Fibroblast of lung (primary cell): ENCODE results near the gene KIAA0930. TPM values are rescaled to one million over a fixed set of nuclear protein-coding genes. Genes with fewer than 3 reads are reported as not detected.

Experiments
- DNase-seq, 2 donors: peaks; one replicate each; pipeline versions ENCODE4 v3.0.0 to v3.0.0-alpha.2; 2010; ENCODE audit warnings: low read depth in 2 of 2
- H2AFZ ChIP-seq: 2 replicates; pipeline ENCODE4 v1.5.1; 2012; ENCODE audit warnings: low read length, control low read depth, inconsistent platforms
- H3K27ac ChIP-seq: 2 replicates; pipeline ENCODE4 v1.5.1; 2011; ENCODE audit warnings: low read length, control low read depth; ENCODE audit not compliant: insufficient read depth
- H3K27me3 ChIP-seq: 2 replicates; pipeline ENCODE4 v1.5.1; 2011; ENCODE audit warnings: mild to moderate bottlenecking, low read length; ENCODE audit not compliant: control insufficient read depth, insufficient read depth
- H3K36me3 ChIP-seq: 2 replicates; pipeline ENCODE4 v1.5.1; 2011; ENCODE audit warnings: low read length; ENCODE audit not compliant: control insufficient read depth, insufficient read depth
- H3K4me1 ChIP-seq: 2 replicates; pipeline ENCODE4 v1.5.1; 2011; ENCODE audit warnings: low read length; ENCODE audit not compliant: control insufficient read depth, insufficient read depth; ENCODE audit errors: extremely low read depth
- H3K4me2 ChIP-seq: 2 replicates; pipeline ENCODE4 v1.5.1; 2011; ENCODE audit warnings: low read length, control low read depth; ENCODE audit not compliant: insufficient read depth; ENCODE audit errors: extremely low read depth
- H3K4me3 ChIP-seq, 4 experiments: fragments of 200-600 bp in 1 of 4; sonication (generic) in 1 of 4; replicated peaks in 1 of 4; 2 replicates each; pipeline ENCODE4 v1.5.1; 2011 to 2016; ENCODE audit warnings: low read length in 4 of 4, low read depth in 3 of 4, mild to moderate bottlenecking in 3 of 4, control low read depth in 2 of 4, inconsistent platforms in 1 of 4, mixed read lengths in 1 of 4; ENCODE audit not compliant: insufficient read depth in 1 of 4; ENCODE audit errors: control extremely low read depth in 1 of 4
- H3K79me2 ChIP-seq: 2 replicates; pipeline ENCODE4 v1.5.1; 2012; ENCODE audit warnings: mild to moderate bottlenecking, low read length, inconsistent platforms; ENCODE audit not compliant: control insufficient read depth, insufficient read depth
- H3K9ac ChIP-seq: 2 replicates; pipeline ENCODE4 v1.5.1; 2011; ENCODE audit warnings: mild to moderate bottlenecking, low read length, control low read depth; ENCODE audit not compliant: insufficient read depth
- H3K9me3 ChIP-seq: 2 replicates; pipeline ENCODE4 v1.5.1; 2012; ENCODE audit warnings: low read depth, low read length; ENCODE audit not compliant: control insufficient read depth, insufficient read depth
- H4K20me1 ChIP-seq: 2 replicates; pipeline ENCODE4 v1.5.1; 2011; ENCODE audit warnings: low read length; ENCODE audit not compliant: control insufficient read depth, insufficient read depth; ENCODE audit errors: extremely low read depth
- EZH2 ChIP-seq: IDR thresholded peaks from 2 replicates; pipeline ENCODE4 v1.5.1; 2012; ENCODE audit warnings: low read length, control low read depth, mild to moderate bottlenecking; ENCODE audit errors: missing control alignments
- polyA plus RNA-seq, 2 donors: library from polyadenylated mRNA; depleted of rRNA in 1 of 2; stranded (reverse) in 1 of 2; unstranded in 1 of 2; fragments of >200 nt; gene quantifications; 2 replicates each; pipeline ENCODE4 v1.2.1, GENCODE V29; 2011 to 2012; ENCODE audit warnings: missing spikeins in 1 of 2
- total RNA-seq: library from RNA; depleted of rRNA; stranded (reverse); fragments of >200 nt; gene quantifications from 2 replicates; pipeline ENCODE4 v1.2.1, GENCODE V29; 2014
- TF ChIP-seq, protein P1 (sequence below), 2 donors: IDR thresholded peaks in 1 of 2; conservative IDR thresholded peaks in 1 of 2; 1 replicate in 1 of 2; 2 replicates in 1 of 2; pipeline ENCODE4 v1.5.1; 2011 to 2012; ENCODE audit warnings: low read length in 2 of 2, control low read depth in 1 of 2, inconsistent platforms in 1 of 2, low read depth in 1 of 2, mild to moderate bottlenecking in 1 of 2

KIAA0930 gene
- total and polyA plus RNA-seq, 2 donors (not counting 1 experiment from before 2014, with no cell fraction given), result 28.2 to 30.9 TPM

DNA sequence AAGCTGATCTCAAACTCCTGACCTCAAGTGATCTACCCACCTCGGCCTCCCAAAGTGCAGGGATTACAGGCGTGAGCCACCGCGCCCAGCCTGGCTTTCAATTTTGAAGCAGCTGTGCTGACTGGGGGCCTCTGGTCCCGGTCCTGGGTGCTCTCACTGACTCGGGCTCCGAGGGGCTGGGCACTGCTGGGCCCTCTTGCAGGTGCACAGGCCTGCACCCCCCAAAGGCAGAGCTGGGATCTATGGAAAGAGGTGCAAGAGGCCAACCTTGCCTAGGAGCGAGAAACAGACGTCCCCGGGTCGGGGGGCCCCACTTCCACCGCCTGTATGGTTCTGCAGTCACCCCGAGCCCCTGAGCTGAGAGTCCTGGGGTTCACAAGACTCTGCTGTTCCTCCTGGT is 33.2 kb downstream of the KIAA0930 start:
- TF ChIP-seq, protein P1, sequence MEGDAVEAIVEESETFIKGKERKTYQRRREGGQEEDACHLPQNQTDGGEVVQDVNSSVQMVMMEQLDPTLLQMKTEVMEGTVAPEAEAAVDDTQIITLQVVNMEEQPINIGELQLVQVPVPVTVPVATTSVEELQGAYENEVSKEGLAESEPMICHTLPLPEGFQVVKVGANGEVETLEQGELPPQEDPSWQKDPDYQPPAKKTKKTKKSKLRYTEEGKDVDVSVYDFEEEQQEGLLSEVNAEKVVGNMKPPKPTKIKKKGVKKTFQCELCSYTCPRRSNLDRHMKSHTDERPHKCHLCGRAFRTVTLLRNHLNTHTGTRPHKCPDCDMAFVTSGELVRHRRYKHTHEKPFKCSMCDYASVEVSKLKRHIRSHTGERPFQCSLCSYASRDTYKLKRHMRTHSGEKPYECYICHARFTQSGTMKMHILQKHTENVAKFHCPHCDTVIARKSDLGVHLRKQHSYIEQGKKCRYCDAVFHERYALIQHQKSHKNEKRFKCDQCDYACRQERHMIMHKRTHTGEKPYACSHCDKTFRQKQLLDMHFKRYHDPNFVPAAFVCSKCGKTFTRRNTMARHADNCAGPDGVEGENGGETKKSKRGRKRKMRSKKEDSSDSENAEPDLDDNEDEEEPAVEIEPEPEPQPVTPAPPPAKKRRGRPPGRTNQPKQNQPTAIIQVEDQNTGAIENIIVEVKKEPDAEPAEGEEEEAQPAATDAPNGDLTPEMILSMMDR (conservative IDR thresholded peaks at IDR 0.05 in 1 of 2, IDR thresholded peaks at IDR 0.05 in 1 of 2; ENCODE audit: low read depth in 1 of 2, low read length in 2 of 2), result no peak
- TF ChIP-seq EZH2, result no peak
- no peak for DNase-seq
- no peaks in the 10 kb centered on the region for H3K79me2 ChIP-seq
- H3K27me3 ChIP-seq, result no peaks in the 10 kb centered on the region
- no peak overlapping the region for H2AFZ ChIP-seq
- H3K4me2 ChIP-seq, result no peak overlapping the region
- H4K20me1 ChIP-seq, result no peaks in the 10 kb centered on the region
- H3K9me3 ChIP-seq, result no peaks in the 10 kb centered on the region
- no peak overlapping the region for H3K4me3 ChIP-seq
- H3K36me3 ChIP-seq, result peaks cover 6% of the 10 kb centered on the region
- H3K27ac ChIP-seq, result no peak overlapping the region
- peaks cover 15% of the 10 kb centered on the region for H3K4me1 ChIP-seq
- no peak overlapping the region for H3K9ac ChIP-seq

DNA sequence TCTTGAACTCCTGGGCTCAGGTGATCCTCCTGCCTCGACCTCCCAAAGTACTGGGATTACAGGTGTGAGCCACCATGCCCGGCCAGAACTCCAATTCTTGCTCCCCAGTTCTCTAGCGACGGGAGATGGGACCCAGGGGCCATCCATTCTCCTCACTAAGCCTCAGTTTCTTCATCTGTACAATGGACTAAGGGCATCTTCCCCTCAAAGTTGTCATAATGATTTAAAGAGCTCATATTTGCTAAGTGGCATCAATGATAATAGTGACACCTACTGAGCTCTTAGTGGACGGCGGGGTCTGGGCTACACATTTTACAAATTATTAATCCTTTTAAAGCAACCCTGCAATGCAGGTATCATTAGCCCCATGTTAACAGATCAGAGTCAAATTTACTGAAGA is 34.5 kb downstream of the KIAA0930 start:
- H3K27me3 ChIP-seq, result no peaks in the 10 kb centered on the region
- no peak overlapping the region for H3K4me3 ChIP-seq
- H3K36me3 ChIP-seq, result peaks cover 6% of the 10 kb centered on the region
- no peaks in the 10 kb centered on the region for H3K9me3 ChIP-seq
- peaks cover 16% of the 10 kb centered on the region for H3K4me1 ChIP-seq
- no peak overlapping the region for H3K9ac ChIP-seq
- no peaks in the 10 kb centered on the region for H3K79me2 ChIP-seq
- no peak overlapping the region for H3K27ac ChIP-seq
- H3K4me2 ChIP-seq, result no peak overlapping the region
- H4K20me1 ChIP-seq, result peaks cover 2% of the 10 kb centered on the region
- no peak for TF ChIP-seq EZH2
- TF ChIP-seq, protein P1 (conservative IDR thresholded peaks at IDR 0.05 in 1 of 2, IDR thresholded peaks at IDR 0.05 in 1 of 2; ENCODE audit: low read depth in 1 of 2, low read length in 2 of 2), result no peak
- no peak for DNase-seq
- no peak overlapping the region for H2AFZ ChIP-seq

DNA sequence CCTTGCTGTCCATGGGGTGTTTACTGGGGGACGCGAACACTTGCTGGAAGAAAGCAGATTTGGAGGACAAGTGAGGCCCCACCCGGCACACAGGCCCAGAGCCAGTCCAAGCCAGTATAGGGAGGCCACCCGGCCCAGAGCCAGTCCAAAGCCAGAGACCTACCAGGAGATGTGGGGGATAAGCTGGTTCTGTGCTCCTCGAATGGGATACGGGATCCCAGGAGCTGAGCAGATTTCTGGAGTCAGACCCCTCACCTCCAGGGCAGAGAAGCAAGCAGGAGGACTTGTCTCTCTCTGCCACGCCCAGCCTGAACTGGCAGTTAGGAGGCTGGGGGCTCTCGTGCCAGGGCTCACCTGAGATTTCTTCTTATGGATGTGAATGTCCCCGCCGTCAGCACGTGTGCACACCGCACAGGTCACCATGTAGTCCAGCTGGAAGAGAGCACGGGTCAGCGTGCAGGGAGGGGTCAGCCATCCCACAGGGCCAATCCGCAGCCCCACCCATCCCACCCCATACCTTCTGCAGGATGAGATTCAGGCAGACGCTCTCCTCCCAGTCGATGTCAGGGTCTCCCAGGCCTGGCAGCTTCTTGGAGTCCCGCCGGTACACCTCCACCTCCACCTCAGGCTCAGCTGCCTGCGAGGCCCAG is 35.3 kb downstream of the KIAA0930 start:
- Histone ChIP-seq H4K20me1 (peaks cover 2% of the 10 kb centered on the region), H3K4me1 (peaks cover 18% of the 10 kb centered on the region), H3K27me3 (no peaks in the 10 kb centered on the region), H3K9me3 (no peaks in the 10 kb centered on the region), H3K27ac (no peak overlapping the region), H2AFZ (no peak overlapping the region), H3K9ac (no peak overlapping the region), H3K4me3 (no peak overlapping the region), H3K79me2 (no peaks in the 10 kb centered on the region), H3K4me2 (no peak overlapping the region), H3K36me3 (peaks cover 6% of the 10 kb centered on the region)
- TF ChIP-seq, protein P1 (conservative IDR thresholded peaks at IDR 0.05 in 1 of 2, IDR thresholded peaks at IDR 0.05 in 1 of 2; ENCODE audit: low read depth in 1 of 2, low read length in 2 of 2), result no peak
- no peak for TF ChIP-seq EZH2
- no peak for DNase-seq
